Liver (tissue), 9 donors: Measurements from ENCODE around the gene CNFN. TPM values are rescaled to one million over a fixed set of nuclear protein-coding genes. Genes with fewer than 3 reads are reported as not detected.

Experiments used
- DNase-seq: peaks from one replicate; pipeline ENCODE4 v3.0.0-alpha.2; 2017; ENCODE audit warnings: low spot score
- H3K27ac ChIP-seq, 2 donors: one replicate each; pipeline ENCODE4 v1.7.0; 2013; ENCODE audit warnings: inconsistent platforms in 2 of 2, low read length in 2 of 2, control low read depth in 1 of 2, low read depth in 1 of 2, mild to moderate bottlenecking in 1 of 2
- H3K27me3 ChIP-seq, 4 donors: one replicate each; pipeline versions ENCODE4 v1.6.1 to v1.7.0; 2013; ENCODE audit warnings: low read length in 3 of 4, inconsistent platforms in 1 of 4, mild to moderate bottlenecking in 1 of 4, moderate library complexity in 1 of 4; ENCODE audit not compliant: control insufficient read depth in 4 of 4, insufficient read depth in 4 of 4
- H3K36me3 ChIP-seq, 4 donors: one replicate each; pipeline versions ENCODE4 v1.6.1 to v1.7.0; 2013; ENCODE audit warnings: low read length in 3 of 4, mild to moderate bottlenecking in 3 of 4, low read depth in 1 of 4, moderate library complexity in 1 of 4; ENCODE audit not compliant: control insufficient read depth in 4 of 4, insufficient read depth in 3 of 4
- H3K4me1 ChIP-seq, 4 donors: one replicate each; pipeline versions ENCODE4 v1.6.1 to v1.7.0; 2013; ENCODE audit warnings: low read length in 3 of 4, mild to moderate bottlenecking in 3 of 4, moderate library complexity in 1 of 4; ENCODE audit not compliant: control insufficient read depth in 4 of 4, insufficient read depth in 4 of 4
- H3K4me3 ChIP-seq, 3 donors: one replicate each; pipeline versions ENCODE4 v1.6.1 to v1.7.0; 2013; ENCODE audit warnings: low read length in 3 of 3, control low read depth in 1 of 3, low read depth in 1 of 3, mild to moderate bottlenecking in 1 of 3
- H3K9ac ChIP-seq, 2 donors: one replicate each; pipeline ENCODE4 v1.7.0; 2013; ENCODE audit warnings: low read length in 2 of 2, mild to moderate bottlenecking in 2 of 2, moderate library complexity in 2 of 2, control low read depth in 1 of 2, low read depth in 1 of 2
- H3K9me3 ChIP-seq, 4 donors: one replicate each; pipeline versions ENCODE4 v1.6.1 to v1.7.0; 2013; ENCODE audit warnings: low read length in 3 of 4; ENCODE audit not compliant: control insufficient read depth in 4 of 4
- FOXA1 ChIP-seq: IDR thresholded peaks from 2 replicates; pipeline ENCODE4 v1.6.1; 2016; ENCODE audit warnings: antibody characterized with exemption
- FOXA2 ChIP-seq: IDR thresholded peaks from 2 replicates; pipeline ENCODE4 v1.6.1; 2016; ENCODE audit warnings: antibody characterized with exemption
- GABPA ChIP-seq, 2 donors: IDR thresholded peaks in 1 of 2; conservative IDR thresholded peaks in 1 of 2; 2 replicates each; pipeline ENCODE4 v1.6.1; 2016; ENCODE audit warnings: antibody characterized with exemption in 2 of 2, mild to moderate bottlenecking in 1 of 2, moderate library complexity in 1 of 2
- HNF4A ChIP-seq, 2 donors: conservative IDR thresholded peaks; 2 replicates each; pipeline ENCODE4 v1.6.1; 2016; ENCODE audit warnings: antibody characterized with exemption in 2 of 2, mild to moderate bottlenecking in 2 of 2
- HNF4G ChIP-seq: IDR thresholded peaks from 2 replicates; pipeline ENCODE4 v1.6.1; 2016; ENCODE audit warnings: antibody characterized with exemption
- JUND ChIP-seq, 2 donors: IDR thresholded peaks; 2 replicates each; pipeline ENCODE4 v1.6.1; 2016; ENCODE audit warnings: antibody characterized with exemption in 2 of 2
- NR2F2 ChIP-seq: IDR thresholded peaks from 2 replicates; pipeline ENCODE4 v1.6.1; 2016; ENCODE audit warnings: antibody characterized with exemption
- RAD21 ChIP-seq, 2 donors: IDR thresholded peaks; 2 replicates each; pipeline ENCODE4 v1.6.1; 2016; ENCODE audit warnings: antibody characterized with exemption in 2 of 2, mild to moderate bottlenecking in 2 of 2
- RXRA ChIP-seq, 2 donors: IDR thresholded peaks; 2 replicates each; pipeline ENCODE4 v1.6.1; 2017 to 2018; ENCODE audit warnings: antibody characterized with exemption in 2 of 2, mild to moderate bottlenecking in 1 of 2
- SP1 ChIP-seq: IDR thresholded peaks from 2 replicates; pipeline ENCODE4 v1.6.1; 2018; ENCODE audit warnings: antibody characterized with exemption, mild to moderate bottlenecking
- TAF1 ChIP-seq: conservative IDR thresholded peaks from 2 replicates; pipeline ENCODE4 v1.6.1; 2016; ENCODE audit warnings: antibody characterized with exemption, mild to moderate bottlenecking
- YY1 ChIP-seq: IDR thresholded peaks from 2 replicates; pipeline ENCODE4 v1.6.1; 2016; ENCODE audit warnings: antibody characterized with exemption, mild to moderate bottlenecking
- WGBS: extraction: QIAGEN DNeasy Blood & Tissue Kit; methylation state at CpG from one replicate; pipeline ENCODE4 v1.1.7; 2013; 5-methylcytosine and 5-hydroxymethylcytosine counted together
- polyA plus RNA-seq, 2 donors: library from polyadenylated mRNA; stranded (reverse) in 1 of 2; unstranded in 1 of 2; fragments of 200-250 nt in 1 of 2; fragments of >200 nt in 1 of 2; fragmentation: Nextera tagmentation in 1 of 2; extraction: Ambion mirVana in 1 of 2; gene quantifications; one replicate each; pipeline versions ENCODE4 v1.2.1 to v1.2.3, GENCODE V29; 2013 to 2015
- total RNA-seq, 2 donors: library from RNA; depleted of rRNA; stranded (reverse); fragments of >200 nt; gene quantifications; one replicate each; pipeline ENCODE4 v1.2.3, GENCODE V29; 2014
- TF ChIP-seq, protein P1 (sequence below): IDR thresholded peaks from 2 replicates; pipeline ENCODE4 v1.6.1; 2016; ENCODE audit warnings: antibody characterized with exemption
- TF ChIP-seq, protein P2 (sequence below): IDR thresholded peaks from 2 replicates; pipeline ENCODE4 v1.6.1; 2016; ENCODE audit warnings: antibody characterized with exemption
- TF ChIP-seq, protein P3 (sequence below): fragments of 150-350 bp; IDR thresholded peaks from 2 replicates; pipeline ENCODE4 v1.5.1; 2017; ENCODE audit warnings: improper control_type of control experiment, low read depth, low read length; ENCODE audit not compliant: missing input control
- TF ChIP-seq, protein P4 (sequence below): IDR thresholded peaks from 2 replicates; pipeline ENCODE4 v1.6.1; 2016; ENCODE audit warnings: antibody characterized with exemption, mild to moderate bottlenecking
- TF ChIP-seq, protein P5 (sequence below): IDR thresholded peaks from 2 replicates; pipeline ENCODE4 v1.6.1; 2016; ENCODE audit warnings: antibody characterized with exemption
- donor health status: healthy.
- donor health status: healthy.
- donor health status: healthy.
- donor health status: healthy.
- donor health status: healthy.

Gene CNFN
- total and polyA plus RNA-seq, 4 donors = 0.57 to 1.2 TPM; not detected in 2

DNA sequence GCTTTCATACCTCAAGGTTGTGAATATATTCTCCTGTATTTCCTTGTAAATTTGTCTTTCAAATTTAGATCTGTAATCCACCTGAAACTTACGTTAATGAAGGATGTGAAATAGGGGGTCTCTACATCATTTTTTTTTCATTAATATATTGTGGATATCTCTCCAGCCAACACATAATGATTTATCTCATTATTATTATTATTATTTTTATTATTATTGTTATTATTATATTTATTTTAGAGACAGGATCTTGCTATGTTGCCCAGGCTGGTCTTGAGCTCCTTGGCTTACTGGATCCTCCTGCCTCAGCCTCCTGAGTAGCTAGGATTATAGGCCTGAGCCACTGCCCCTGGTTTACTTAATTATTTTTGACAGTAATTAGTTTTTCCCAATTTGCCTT lies 41.4 kb upstream of the CNFN start:
- TF ChIP-seq HNF4G (no peak), HNF4A (conservative IDR thresholded peaks at IDR 0.05) (no peak), FOXA1 (no peak), SP1 (no peak), RAD21 (IDR thresholded peaks at IDR 0.05) (no peak), TAF1 (no peak), JUND (IDR thresholded peaks at IDR 0.05) (no peak)
- WGBS = 87% methylated on average over 1 of the region's 1 CpG
- Histone ChIP-seq H3K9ac (no peak overlapping the region), H3K27ac (no peak overlapping the region), H3K36me3 (no peaks in the 10 kb centered on the region), H3K4me3 (no peak overlapping the region), H3K27me3 (no peaks in the 10 kb centered on the region), H3K4me1 (peaks cover 2 to 5% (median 4%) of the 10 kb centered on the region in 4 donors), H3K9me3 (no peaks in the 10 kb centered on the region)
- DNase-seq = no peak

DNA sequence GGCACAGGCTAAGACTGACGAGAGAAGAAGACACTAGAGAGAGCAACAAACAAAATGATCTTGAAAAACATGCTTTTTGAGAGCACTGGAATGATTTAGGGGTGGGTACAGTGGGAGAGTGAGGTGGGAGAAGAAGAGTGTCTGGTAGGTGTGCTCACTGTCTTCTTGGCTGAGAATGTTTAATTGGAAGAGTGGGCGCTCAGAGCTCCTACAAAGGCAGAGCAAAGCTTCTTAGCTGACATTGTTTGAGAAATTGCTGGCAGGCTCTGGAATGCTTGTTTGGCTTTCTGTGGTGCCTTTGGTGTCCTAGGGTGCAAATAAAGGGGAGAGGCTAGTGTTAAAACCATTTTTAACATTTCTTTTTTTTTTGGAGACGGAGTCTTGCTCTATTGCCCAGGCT lies 38.6 kb upstream of the CNFN start:
- no peak overlapping the region for H3K4me3 ChIP-seq
- no peak overlapping the region for H3K27ac ChIP-seq
- H3K9ac ChIP-seq = no peak overlapping the region
- DNase-seq = no peak
- H3K27me3 ChIP-seq = no peaks in the 10 kb centered on the region
- no peaks in the 10 kb centered on the region for H3K36me3 ChIP-seq
- TF ChIP-seq, protein P1, sequence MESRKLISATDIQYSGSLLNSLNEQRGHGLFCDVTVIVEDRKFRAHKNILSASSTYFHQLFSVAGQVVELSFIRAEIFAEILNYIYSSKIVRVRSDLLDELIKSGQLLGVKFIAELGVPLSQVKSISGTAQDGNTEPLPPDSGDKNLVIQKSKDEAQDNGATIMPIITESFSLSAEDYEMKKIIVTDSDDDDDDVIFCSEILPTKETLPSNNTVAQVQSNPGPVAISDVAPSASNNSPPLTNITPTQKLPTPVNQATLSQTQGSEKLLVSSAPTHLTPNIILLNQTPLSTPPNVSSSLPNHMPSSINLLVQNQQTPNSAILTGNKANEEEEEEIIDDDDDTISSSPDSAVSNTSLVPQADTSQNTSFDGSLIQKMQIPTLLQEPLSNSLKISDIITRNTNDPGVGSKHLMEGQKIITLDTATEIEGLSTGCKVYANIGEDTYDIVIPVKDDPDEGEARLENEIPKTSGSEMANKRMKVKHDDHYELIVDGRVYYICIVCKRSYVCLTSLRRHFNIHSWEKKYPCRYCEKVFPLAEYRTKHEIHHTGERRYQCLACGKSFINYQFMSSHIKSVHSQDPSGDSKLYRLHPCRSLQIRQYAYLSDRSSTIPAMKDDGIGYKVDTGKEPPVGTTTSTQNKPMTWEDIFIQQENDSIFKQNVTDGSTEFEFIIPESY = no peak
- TF ChIP-seq JUND (IDR thresholded peaks at IDR 0.05) (no peak), GABPA (IDR thresholded peaks at IDR 0.05 in 1 of 2, conservative IDR thresholded peaks at IDR 0.05 in 1 of 2) (no peak), RXRA (IDR thresholded peaks at IDR 0.05) (no peak), HNF4A (conservative IDR thresholded peaks at IDR 0.05) (no peak), NR2F2 (no peak), TAF1 (no peak), HNF4G (no peak), FOXA1 (no peak), YY1 (no peak), RAD21 (IDR thresholded peaks at IDR 0.05) (no peak), FOXA2 (no peak), SP1 (no peak)
- TF ChIP-seq, protein P2, sequence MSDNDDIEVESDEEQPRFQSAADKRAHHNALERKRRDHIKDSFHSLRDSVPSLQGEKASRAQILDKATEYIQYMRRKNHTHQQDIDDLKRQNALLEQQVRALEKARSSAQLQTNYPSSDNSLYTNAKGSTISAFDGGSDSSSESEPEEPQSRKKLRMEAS = no peak
- TF ChIP-seq, protein P3, sequence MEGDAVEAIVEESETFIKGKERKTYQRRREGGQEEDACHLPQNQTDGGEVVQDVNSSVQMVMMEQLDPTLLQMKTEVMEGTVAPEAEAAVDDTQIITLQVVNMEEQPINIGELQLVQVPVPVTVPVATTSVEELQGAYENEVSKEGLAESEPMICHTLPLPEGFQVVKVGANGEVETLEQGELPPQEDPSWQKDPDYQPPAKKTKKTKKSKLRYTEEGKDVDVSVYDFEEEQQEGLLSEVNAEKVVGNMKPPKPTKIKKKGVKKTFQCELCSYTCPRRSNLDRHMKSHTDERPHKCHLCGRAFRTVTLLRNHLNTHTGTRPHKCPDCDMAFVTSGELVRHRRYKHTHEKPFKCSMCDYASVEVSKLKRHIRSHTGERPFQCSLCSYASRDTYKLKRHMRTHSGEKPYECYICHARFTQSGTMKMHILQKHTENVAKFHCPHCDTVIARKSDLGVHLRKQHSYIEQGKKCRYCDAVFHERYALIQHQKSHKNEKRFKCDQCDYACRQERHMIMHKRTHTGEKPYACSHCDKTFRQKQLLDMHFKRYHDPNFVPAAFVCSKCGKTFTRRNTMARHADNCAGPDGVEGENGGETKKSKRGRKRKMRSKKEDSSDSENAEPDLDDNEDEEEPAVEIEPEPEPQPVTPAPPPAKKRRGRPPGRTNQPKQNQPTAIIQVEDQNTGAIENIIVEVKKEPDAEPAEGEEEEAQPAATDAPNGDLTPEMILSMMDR = no peak
- TF ChIP-seq, protein P4, sequence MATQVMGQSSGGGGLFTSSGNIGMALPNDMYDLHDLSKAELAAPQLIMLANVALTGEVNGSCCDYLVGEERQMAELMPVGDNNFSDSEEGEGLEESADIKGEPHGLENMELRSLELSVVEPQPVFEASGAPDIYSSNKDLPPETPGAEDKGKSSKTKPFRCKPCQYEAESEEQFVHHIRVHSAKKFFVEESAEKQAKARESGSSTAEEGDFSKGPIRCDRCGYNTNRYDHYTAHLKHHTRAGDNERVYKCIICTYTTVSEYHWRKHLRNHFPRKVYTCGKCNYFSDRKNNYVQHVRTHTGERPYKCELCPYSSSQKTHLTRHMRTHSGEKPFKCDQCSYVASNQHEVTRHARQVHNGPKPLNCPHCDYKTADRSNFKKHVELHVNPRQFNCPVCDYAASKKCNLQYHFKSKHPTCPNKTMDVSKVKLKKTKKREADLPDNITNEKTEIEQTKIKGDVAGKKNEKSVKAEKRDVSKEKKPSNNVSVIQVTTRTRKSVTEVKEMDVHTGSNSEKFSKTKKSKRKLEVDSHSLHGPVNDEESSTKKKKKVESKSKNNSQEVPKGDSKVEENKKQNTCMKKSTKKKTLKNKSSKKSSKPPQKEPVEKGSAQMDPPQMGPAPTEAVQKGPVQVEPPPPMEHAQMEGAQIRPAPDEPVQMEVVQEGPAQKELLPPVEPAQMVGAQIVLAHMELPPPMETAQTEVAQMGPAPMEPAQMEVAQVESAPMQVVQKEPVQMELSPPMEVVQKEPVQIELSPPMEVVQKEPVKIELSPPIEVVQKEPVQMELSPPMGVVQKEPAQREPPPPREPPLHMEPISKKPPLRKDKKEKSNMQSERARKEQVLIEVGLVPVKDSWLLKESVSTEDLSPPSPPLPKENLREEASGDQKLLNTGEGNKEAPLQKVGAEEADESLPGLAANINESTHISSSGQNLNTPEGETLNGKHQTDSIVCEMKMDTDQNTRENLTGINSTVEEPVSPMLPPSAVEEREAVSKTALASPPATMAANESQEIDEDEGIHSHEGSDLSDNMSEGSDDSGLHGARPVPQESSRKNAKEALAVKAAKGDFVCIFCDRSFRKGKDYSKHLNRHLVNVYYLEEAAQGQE = no peak
- TF ChIP-seq, protein P5, sequence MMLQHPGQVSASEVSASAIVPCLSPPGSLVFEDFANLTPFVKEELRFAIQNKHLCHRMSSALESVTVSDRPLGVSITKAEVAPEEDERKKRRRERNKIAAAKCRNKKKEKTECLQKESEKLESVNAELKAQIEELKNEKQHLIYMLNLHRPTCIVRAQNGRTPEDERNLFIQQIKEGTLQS = no peak
- H3K9me3 ChIP-seq = no peaks in the 10 kb centered on the region
- 94% methylated on average over 3 of the region's 3 CpGs for WGBS
- peaks cover 7 to 13% (median 10%) of the 10 kb centered on the region in 4 donors for H3K4me1 ChIP-seq
